ENCODE data around the gene ZDHHC6. TPM values are rescaled to one million over a fixed set of nuclear protein-coding genes. Genes with fewer than 3 reads are reported as not detected.

ZDHHC6 gene
- total RNA-seq, 4 donors from 2014 or later: 26.5 to 39.2 (median 34.1) TPM

DNA sequence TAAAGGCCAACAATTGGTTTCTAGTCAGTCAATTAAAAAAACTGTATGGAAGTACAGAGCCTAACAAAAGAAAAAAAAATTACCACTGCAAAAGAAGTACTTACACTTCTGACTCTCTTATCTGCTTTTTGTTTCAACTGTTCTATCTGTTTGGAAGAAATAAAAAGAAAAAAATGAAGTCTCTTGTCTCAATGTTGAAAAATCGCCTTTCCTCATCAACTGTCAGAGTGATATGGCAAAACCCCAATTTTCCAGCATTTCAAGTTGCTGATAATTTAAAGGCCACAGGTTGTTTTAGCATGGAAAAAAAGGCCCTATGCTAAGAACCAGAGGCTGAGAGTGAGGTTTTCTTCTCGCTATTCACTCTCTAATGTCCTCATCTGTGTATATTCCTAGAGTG is 13.6 kb downstream of the ZDHHC6 start:
- Histone ChIP-seq H3K27ac (no peak overlapping the region), H3K4me3 (replicated peaks in 1 of 3) (no peak overlapping the region), H3K9me3 (no peaks in the 10 kb centered on the region), H3K36me3 (peaks cover 20 to 62% of the 10 kb centered on the region in 2 donors), H3K4me1 (no peaks in the 10 kb centered on the region), H3K27me3 (no peaks in the 10 kb centered on the region)
- intact Hi-C loops (cut with DNase I): no loop called here
- TF ChIP-seq POLR2A (IDR thresholded peaks at IDR 0.05) (no peak), CTCF (IDR thresholded peaks at IDR 0.05) (no peak)
- 93 to 94% methylated on average over 2 of the region's 2 CpGs for WGBS, 2 donors
- DNase-seq: no peak

DNA sequence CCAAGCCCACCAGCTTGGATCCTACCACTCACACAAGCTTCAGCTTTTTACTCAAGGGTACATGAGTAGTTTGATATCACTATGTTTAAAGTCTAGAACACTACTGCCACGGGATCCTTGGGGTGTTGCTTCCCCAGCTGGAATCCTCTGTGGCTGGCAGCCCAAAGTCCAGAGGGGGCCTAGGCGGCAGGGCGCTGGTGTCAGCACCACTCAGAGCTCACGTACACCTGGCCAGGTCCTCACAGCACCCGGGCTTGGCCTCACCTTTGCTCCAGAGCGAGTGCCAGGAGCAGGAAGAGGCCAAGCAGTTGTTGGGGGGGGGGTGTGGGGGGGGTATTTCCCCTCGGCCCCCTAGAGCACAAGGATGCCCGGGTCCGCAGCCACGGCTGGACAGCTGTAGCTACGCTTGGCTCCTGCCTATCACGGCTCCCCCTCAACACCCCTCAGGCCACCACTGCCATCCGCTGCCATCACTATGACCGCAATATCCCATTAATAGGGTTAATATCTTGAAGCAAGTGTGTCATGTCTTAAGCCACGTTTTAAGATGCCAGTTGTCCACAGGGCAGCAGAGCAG is 17.0 kb downstream of the ZDHHC6 start:
- no peaks in the 10 kb centered on the region for H3K9me3 ChIP-seq
- intact Hi-C loops (cut with DNase I): no loop called here
- TF ChIP-seq CTCF (IDR thresholded peaks at IDR 0.05): no peak
- no peak for TF ChIP-seq POLR2A (IDR thresholded peaks at IDR 0.05)
- no peak overlapping the region for H3K27ac ChIP-seq
- no peak overlapping the region for H3K4me3 ChIP-seq (replicated peaks in 1 of 3)
- no peak for DNase-seq
- 90 to 91% methylated on average over 12 to 14 of the region's 15 CpGs for WGBS, 2 donors
- H3K4me1 ChIP-seq: no peaks in the 10 kb centered on the region
- H3K36me3 ChIP-seq: peaks cover 13 to 53% of the 10 kb centered on the region in 2 donors
- H3K27me3 ChIP-seq: no peaks in the 10 kb centered on the region

DNA sequence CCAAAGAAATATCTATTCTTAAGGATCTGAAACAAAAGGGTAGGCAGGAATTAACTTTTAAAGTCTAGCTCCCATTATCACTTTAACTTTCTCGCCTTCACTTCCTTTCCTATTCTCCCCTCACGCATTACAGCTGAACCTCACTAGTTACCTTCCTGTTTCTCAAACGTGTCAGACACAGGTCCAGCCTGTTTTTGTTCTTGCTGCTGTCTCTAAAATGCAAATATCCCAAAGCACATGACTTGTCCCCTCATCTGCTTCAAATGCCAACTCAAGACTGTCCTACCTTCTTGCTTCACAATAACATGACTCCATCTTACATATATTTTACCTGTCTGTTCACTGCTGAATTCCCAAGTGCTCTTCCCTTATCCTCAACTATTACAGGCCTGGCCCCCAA is 17.6 kb downstream of the ZDHHC6 start:
- 72 to 83% methylated on average over 3 of the region's 3 CpGs for WGBS, 2 donors
- intact Hi-C loops (cut with DNase I): no loop called here
- no peak for DNase-seq
- H3K9me3 ChIP-seq: no peaks in the 10 kb centered on the region
- no peak for TF ChIP-seq POLR2A (IDR thresholded peaks at IDR 0.05)
- no peak for TF ChIP-seq CTCF (IDR thresholded peaks at IDR 0.05)
- H3K4me3 ChIP-seq (replicated peaks in 1 of 3): no peak overlapping the region
- no peak overlapping the region for H3K27ac ChIP-seq
- no peaks in the 10 kb centered on the region for H3K4me1 ChIP-seq
- no peaks in the 10 kb centered on the region for H3K27me3 ChIP-seq
- peaks cover 13 to 48% of the 10 kb centered on the region in 2 donors for H3K36me3 ChIP-seq

DNA sequence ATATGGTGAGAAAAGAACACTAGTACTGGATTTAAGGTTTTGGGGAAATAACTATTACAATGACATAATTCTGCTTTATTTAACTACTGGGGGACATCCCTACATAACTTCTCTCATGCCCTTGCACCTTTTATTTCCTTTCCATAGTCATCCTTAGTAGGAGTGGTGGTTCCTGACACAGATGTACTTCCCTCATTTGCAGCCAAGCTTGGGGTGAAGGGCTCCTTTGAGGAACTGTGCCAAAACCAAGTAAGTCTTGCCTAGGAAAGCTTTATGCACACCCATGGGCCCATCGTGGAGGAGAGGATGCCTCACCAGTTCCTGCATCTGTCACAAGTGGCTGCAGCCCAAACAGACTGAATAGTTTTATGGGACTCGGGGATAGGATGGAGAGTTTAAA is 20.6 kb downstream of the ZDHHC6 start:
- intact Hi-C loops (cut with DNase I): no loop called here

GRCh38 chr10:112424651-112425050 is 22.1 kb downstream of the ZDHHC6 start:
- no peak for DNase-seq
- Histone ChIP-seq H3K36me3 (peaks cover under 1 to 11% of the 10 kb centered on the region in 2 donors), H3K4me3 (replicated peaks in 1 of 3) (no peak overlapping the region), H3K9me3 (no peaks in the 10 kb centered on the region), H3K27ac (no peak overlapping the region), H3K4me1 (no peaks in the 10 kb centered on the region), H3K27me3 (no peaks in the 10 kb centered on the region)
- no peak for TF ChIP-seq CTCF (IDR thresholded peaks at IDR 0.05)
- no peak for TF ChIP-seq POLR2A (IDR thresholded peaks at IDR 0.05)
- intact Hi-C loops (cut with DNase I): no loop called here
- 59 to 63% methylated on average over 2 of the region's 2 CpGs for WGBS, 2 donors

More for the DNA sequence above, 20.6 kb downstream of the ZDHHC6 start:
- Histone ChIP-seq H3K27me3 (no peaks in the 10 kb centered on the region), H3K4me3 (replicated peaks in 1 of 3) (no peak overlapping the region), H3K4me1 (no peaks in the 10 kb centered on the region), H3K36me3 (peaks cover 13 to 24% of the 10 kb centered on the region in 2 donors), H3K27ac (no peak overlapping the region), H3K9me3 (no peaks in the 10 kb centered on the region)
- 73 to 75% methylated on average over 2 of the region's 2 CpGs for WGBS, 2 donors
- no peak for DNase-seq
- TF ChIP-seq CTCF (IDR thresholded peaks at IDR 0.05): no peak
